BE2C (cell line): ENCODE results near the gene CAPN3.
"Not testable (repeated sequence)": the region's sequence is repeated elsewhere in the genome, so short reads cannot be mapped to it uniquely, and the experiment has no call there.

Source experiments
- DNase-seq: peaks from one replicate; pipeline ENCODE4 v3.0.0-alpha.2; 2020
- H3K27me3 ChIP-seq: fragments of 250-450 bp; sonication (Bioruptor Pico); 2 replicates; pipeline ENCODE4 v1.5.1; 2020; ENCODE audit warnings: mild to moderate bottlenecking
- H3K36me3 ChIP-seq: fragments of 250-450 bp; sonication (Bioruptor Pico); 2 replicates; pipeline ENCODE4 v1.5.1; 2020; ENCODE audit warnings: mild to moderate bottlenecking
- H3K4me1 ChIP-seq: fragments of 250-450 bp; sonication (Bioruptor Pico); 2 replicates; pipeline ENCODE4 v1.5.1; 2020
- H3K4me3 ChIP-seq: 2 replicates; pipeline ENCODE4 v1.5.1; 2011; ENCODE audit warnings: low read depth, low read length
- H3K9me3 ChIP-seq: fragments of 250-450 bp; sonication (Bioruptor Pico); 2 replicates; pipeline ENCODE4 v1.5.1; 2020
- CTCF ChIP-seq: IDR thresholded peaks from 2 replicates; pipeline ENCODE4 v1.5.1; 2012; ENCODE audit warnings: mild to moderate bottlenecking, low read depth, low read length

CAPN3 gene

GRCh38 chr15:42329161-42329560 lies 30.1 kb upstream of the CAPN3 start:
- Histone ChIP-seq H3K4me1 (no peaks in the 10 kb centered on the region), H3K4me3 (no peak overlapping the region), H3K9me3 (no peaks in the 10 kb centered on the region), H3K36me3 (no peaks in the 10 kb centered on the region), H3K27me3 (no peaks in the 10 kb centered on the region)
- no peak for DNase-seq
- no peak for TF ChIP-seq CTCF

- H3K4me3 ChIP-seq: no peak overlapping the region
- no peaks in the 10 kb centered on the region for H3K4me1 ChIP-seq
- TF ChIP-seq CTCF: no peak
- no peaks in the 10 kb centered on the region for H3K36me3 ChIP-seq
- H3K27me3 ChIP-seq: no peaks in the 10 kb centered on the region
- no peaks in the 10 kb centered on the region for H3K9me3 ChIP-seq
- no peak for DNase-seq
Measured at GRCh38 chr15:42329992-42330391, 29.3 kb upstream of the CAPN3 start.

- TF ChIP-seq CTCF: no peak
- no peak overlapping the region for H3K4me3 ChIP-seq
- no peak for DNase-seq
- no peaks in the 10 kb centered on the region for H3K9me3 ChIP-seq
- H3K36me3 ChIP-seq: no peaks in the 10 kb centered on the region
- H3K4me1 ChIP-seq: no peaks in the 10 kb centered on the region
- H3K27me3 ChIP-seq: no peaks in the 10 kb centered on the region
Measured at GRCh38 chr15:42331235-42331634, 28.1 kb upstream of the CAPN3 start.

GRCh38 chr15:42332331-42332730 lies 27.0 kb upstream of the CAPN3 start:
- no peaks in the 10 kb centered on the region for H3K36me3 ChIP-seq
- no peak for DNase-seq
- no peak overlapping the region for H3K4me3 ChIP-seq
- no peaks in the 10 kb centered on the region for H3K4me1 ChIP-seq
- no peaks in the 10 kb centered on the region for H3K27me3 ChIP-seq
- no peak for TF ChIP-seq CTCF
- no peaks in the 10 kb centered on the region for H3K9me3 ChIP-seq

- Histone ChIP-seq H3K36me3 (no peaks in the 10 kb centered on the region), H3K4me1 (no peaks in the 10 kb centered on the region), H3K9me3 (0 out of 2 replicates have a peak, but pooled peaks cover 3% of the 10 kb centered on the region), H3K27me3 (no peaks in the 10 kb centered on the region), H3K4me3 (no peak overlapping the region)
- DNase-seq: no peak
- TF ChIP-seq CTCF: no peak
Measured at GRCh38 chr15:42335074-42335473, 24.2 kb upstream of the CAPN3 start.

- H3K9me3 ChIP-seq, H3K4me1 ChIP-seq, H3K36me3 ChIP-seq, H3K4me3 ChIP-seq, DNase-seq, H3K27me3 ChIP-seq: not testable (repeated sequence)
Measured at GRCh38 chr15:42336650-42337049, 22.7 kb upstream of the CAPN3 start.

- not testable (repeated sequence) for DNase-seq, H3K4me3 ChIP-seq, H3K9me3 ChIP-seq, H3K27me3 ChIP-seq, H3K36me3 ChIP-seq, H3K4me1 ChIP-seq
Measured at GRCh38 chr15:42337104-42337503, 22.2 kb upstream of the CAPN3 start.
